HepG2 (cell line): ENCODE data around the gene GDPD4. TPM values are rescaled to one million over a fixed set of nuclear protein-coding genes. Genes with fewer than 3 reads are reported as not detected.
A peak's percentile ranks its signal among the peaks of the same experiment; 100 is the strongest.

Experiments
- ATF1 ChIP-seq: IDR thresholded peaks from 2 replicates; pipeline ENCODE4 v1.6.1; 2016; ENCODE audit warnings: mild to moderate bottlenecking, control low read depth
- CAMTA2 ChIP-seq: sonication (generic); formaldehyde crosslinking; IDR thresholded peaks from 2 replicates; pipeline ENCODE4 v1.4.0; 2020; ENCODE audit warnings: mild to moderate bottlenecking, missing genetic modification reagents, borderline replicate concordance
- ELF3 ChIP-seq: IDR thresholded peaks from 2 replicates; pipeline ENCODE4 v1.6.1; 2016; ENCODE audit warnings: missing genetic modification reagents, missing compliant biosample characterization
- ETV5 ChIP-seq: IDR thresholded peaks from 2 replicates; pipeline ENCODE4 v1.6.1; 2018; ENCODE audit warnings: missing biosample characterization, missing genetic modification reagents, inconsistent platforms, borderline replicate concordance
- FOSL2 ChIP-seq: sonication (generic); formaldehyde crosslinking; IDR thresholded peaks from 2 replicates; pipeline ENCODE4 v1.4.0; 2020; ENCODE audit warnings: missing genetic modification reagents
- FOXA3 ChIP-seq: IDR thresholded peaks from 2 replicates; pipeline ENCODE4 v1.6.1; 2016; ENCODE audit warnings: missing genetic modification reagents, missing compliant biosample characterization
- HMGA1 ChIP-seq: sonication (generic); formaldehyde crosslinking; conservative IDR thresholded peaks from 2 replicates; pipeline ENCODE4 v1.4.0; 2020; ENCODE audit warnings: missing genetic modification reagents
- IRF2 ChIP-seq: IDR thresholded peaks from 2 replicates; pipeline ENCODE4 v1.6.1; 2018; ENCODE audit warnings: missing genetic modification reagents, missing compliant biosample characterization
- MAFG ChIP-seq: sonication (generic); formaldehyde crosslinking; IDR thresholded peaks from 2 replicates; pipeline ENCODE4 v1.5.1; 2020; ENCODE audit warnings: mild to moderate bottlenecking, missing genetic modification reagents
- MAFK ChIP-seq, 2 experiments: IDR thresholded peaks in 1 of 2; conservative IDR thresholded peaks in 1 of 2; 2 replicates each; pipeline ENCODE4 v1.6.1; 2011; ENCODE audit warnings: improper control_type of control experiment in 2 of 2, low read length in 2 of 2
- NFE2 ChIP-seq: sonication (generic); formaldehyde crosslinking; IDR thresholded peaks from 2 replicates; pipeline ENCODE4 v1.4.0; 2020; ENCODE audit warnings: missing genetic modification reagents
- NR2F1 ChIP-seq, 2 experiments: fragments of 450-650 bp in 1 of 2; formaldehyde crosslinking in 1 of 2; IDR thresholded peaks; 2 replicates each; pipeline versions ENCODE4 v1.5.0 to v1.6.1; 2016 to 2020; ENCODE audit warnings: mild to moderate bottlenecking in 1 of 2, missing compliant biosample characterization in 1 of 2, missing genetic modification reagents in 1 of 2, moderate library complexity in 1 of 2
- RARA ChIP-seq: IDR thresholded peaks from 2 replicates; pipeline ENCODE4 v1.6.1; 2016; ENCODE audit warnings: missing genetic modification reagents, missing compliant biosample characterization
- REXO4 ChIP-seq: sonication (generic); formaldehyde crosslinking; IDR thresholded peaks from 2 replicates; pipeline ENCODE4 v1.8.0; 2022; ENCODE audit warnings: missing genetic modification reagents, mild to moderate bottlenecking, borderline replicate concordance
- RNF2 ChIP-seq: fragments of 450-650 bp; conservative IDR thresholded peaks from 2 replicates; pipeline ENCODE4 v1.6.1; 2016; ENCODE audit warnings: low read depth
- SAP130 ChIP-seq: IDR thresholded peaks from 2 replicates; pipeline ENCODE4 v1.6.1; 2016; ENCODE audit warnings: low read depth
- SOX5 ChIP-seq: IDR thresholded peaks from 2 replicates; pipeline ENCODE4 v1.6.1; 2016; ENCODE audit warnings: borderline replicate concordance
- TBX2 ChIP-seq: sonication (generic); formaldehyde crosslinking; IDR thresholded peaks from 2 replicates; pipeline ENCODE4 v1.5.0; 2020; ENCODE audit warnings: missing genetic modification reagents, mild to moderate bottlenecking, borderline replicate concordance
- ZNF143 ChIP-seq: sonication (generic); formaldehyde crosslinking; IDR thresholded peaks from 2 replicates; pipeline ENCODE4 v1.4.0; 2020; ENCODE audit warnings: missing genetic modification reagents
- ZNF337 ChIP-seq: sonication (generic); formaldehyde crosslinking; IDR thresholded peaks from 2 replicates; pipeline ENCODE4 v1.5.1; 2020; ENCODE audit warnings: missing genetic modification reagents, low read depth, mild to moderate bottlenecking, borderline replicate concordance
- ZNF614 ChIP-seq: IDR thresholded peaks from 2 replicates; pipeline ENCODE4 v1.6.1; 2018; ENCODE audit warnings: missing biosample characterization, missing genetic modification reagents, inconsistent platforms, borderline replicate concordance
- ZNF780A ChIP-seq: sonication (generic); formaldehyde crosslinking; IDR thresholded peaks from 2 replicates; pipeline ENCODE4 v1.8.0; 2022; ENCODE audit warnings: mild to moderate bottlenecking, missing genetic modification reagents, moderate library complexity
- polyA plus RNA-seq, 8 experiments: library from polyadenylated mRNA; depleted of rRNA in 3 of 8; stranded (reverse) in 7 of 8; unstranded in 1 of 8; fragments of >200 nt; fragmentation: Illumina TruSeq in 4 of 8; extraction: Trizol in 4 of 8; gene quantifications; 2 replicates each; pipeline versions ENCODE4 v1.2.1 to v1.2.3, GENCODE V29; 2011 to 2016; ENCODE audit warnings: low read depth in 4 of 8, missing spikeins in 1 of 8, mixed read lengths in 1 of 8; ENCODE audit not compliant: insufficient read depth in 1 of 8
- total RNA-seq, 5 experiments: library from RNA; depleted of rRNA; stranded (reverse); fragments of >200 nt; fragmentation: Illumina TruSeq; extraction: Trizol; gene quantifications; 2 replicates each; pipeline ENCODE4 v1.2.3, GENCODE V29; 2016; ENCODE audit warnings: low read depth in 1 of 5
- TF ChIP-seq, protein P1 (sequence below): sonication (generic); formaldehyde crosslinking; conservative IDR thresholded peaks from 2 replicates; pipeline ENCODE4 v1.8.0; 2022; ENCODE audit warnings: missing genetic modification reagents
- TF ChIP-seq, protein P2 (sequence below): sonication (generic); formaldehyde crosslinking; IDR thresholded peaks from 2 replicates; pipeline ENCODE4 v1.4.0; 2020; ENCODE audit warnings: low read depth, missing genetic modification reagents
- TF ChIP-seq, protein P3 (sequence below): fragments of 450-650 bp; IDR thresholded peaks from 2 replicates; pipeline ENCODE4 v1.6.1; 2017

Gene GDPD4
- total and polyA plus RNA-seq, 2 of the 13 experiments (the other 11 are each of a cell fraction or from before 2014, with no cell fraction given): not detected

DNA sequence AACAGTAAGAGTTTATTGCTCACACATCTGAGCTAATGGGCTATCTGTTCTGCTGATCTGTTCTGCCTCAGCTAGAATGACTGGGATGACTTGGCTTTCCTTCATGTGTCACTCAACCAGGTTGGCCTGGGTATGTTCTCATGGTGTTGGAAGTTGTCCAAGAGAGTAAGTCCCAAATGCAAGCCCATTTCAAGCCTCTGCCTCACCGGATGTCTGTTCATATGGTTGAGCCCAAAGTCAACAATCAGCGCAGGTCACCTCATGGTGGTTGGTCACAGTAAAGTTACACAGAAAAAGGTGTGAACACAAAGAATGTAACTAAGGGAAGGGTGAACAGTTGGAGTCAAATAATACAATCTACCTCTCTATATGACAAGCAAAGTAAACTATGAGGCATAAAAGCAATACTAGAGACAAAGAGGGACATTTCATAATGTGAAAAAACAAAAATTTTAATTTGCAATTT is 1.9 kb downstream of the GDPD4 start (continued):
- TF ChIP-seq TBX2 (CRISPR knock-in tag): peak; percentile 42; the same call in 1 of the 2 replicates
- no peak for TF ChIP-seq HMGA1 (CRISPR knock-in tag)
- TF ChIP-seq MAFG (CRISPR knock-in tag): no peak
- TF ChIP-seq RARA (CRISPR knock-in tag): peak; percentile 84
- TF ChIP-seq ELF3 (CRISPR knock-in tag): peak; percentile 50
- TF ChIP-seq ZNF614: no peak
- TF ChIP-seq, protein P1, sequence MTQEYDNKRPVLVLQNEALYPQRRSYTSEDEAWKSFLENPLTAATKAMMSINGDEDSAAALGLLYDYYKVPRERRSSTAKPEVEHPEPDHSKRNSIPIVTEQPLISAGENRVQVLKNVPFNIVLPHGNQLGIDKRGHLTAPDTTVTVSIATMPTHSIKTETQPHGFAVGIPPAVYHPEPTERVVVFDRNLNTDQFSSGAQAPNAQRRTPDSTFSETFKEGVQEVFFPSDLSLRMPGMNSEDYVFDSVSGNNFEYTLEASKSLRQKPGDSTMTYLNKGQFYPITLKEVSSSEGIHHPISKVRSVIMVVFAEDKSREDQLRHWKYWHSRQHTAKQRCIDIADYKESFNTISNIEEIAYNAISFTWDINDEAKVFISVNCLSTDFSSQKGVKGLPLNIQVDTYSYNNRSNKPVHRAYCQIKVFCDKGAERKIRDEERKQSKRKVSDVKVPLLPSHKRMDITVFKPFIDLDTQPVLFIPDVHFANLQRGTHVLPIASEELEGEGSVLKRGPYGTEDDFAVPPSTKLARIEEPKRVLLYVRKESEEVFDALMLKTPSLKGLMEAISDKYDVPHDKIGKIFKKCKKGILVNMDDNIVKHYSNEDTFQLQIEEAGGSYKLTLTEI (CRISPR knock-in tag): no peak
- no peak for TF ChIP-seq ZNF780A (CRISPR knock-in tag)
- TF ChIP-seq MAFK (conservative IDR thresholded peaks at IDR 0.05 in 1 of 2, IDR thresholded peaks at IDR 0.05 in 1 of 2; ENCODE audit: low read length in 2 of 2): peak; percentile 61 to 62
- TF ChIP-seq, protein P2, sequence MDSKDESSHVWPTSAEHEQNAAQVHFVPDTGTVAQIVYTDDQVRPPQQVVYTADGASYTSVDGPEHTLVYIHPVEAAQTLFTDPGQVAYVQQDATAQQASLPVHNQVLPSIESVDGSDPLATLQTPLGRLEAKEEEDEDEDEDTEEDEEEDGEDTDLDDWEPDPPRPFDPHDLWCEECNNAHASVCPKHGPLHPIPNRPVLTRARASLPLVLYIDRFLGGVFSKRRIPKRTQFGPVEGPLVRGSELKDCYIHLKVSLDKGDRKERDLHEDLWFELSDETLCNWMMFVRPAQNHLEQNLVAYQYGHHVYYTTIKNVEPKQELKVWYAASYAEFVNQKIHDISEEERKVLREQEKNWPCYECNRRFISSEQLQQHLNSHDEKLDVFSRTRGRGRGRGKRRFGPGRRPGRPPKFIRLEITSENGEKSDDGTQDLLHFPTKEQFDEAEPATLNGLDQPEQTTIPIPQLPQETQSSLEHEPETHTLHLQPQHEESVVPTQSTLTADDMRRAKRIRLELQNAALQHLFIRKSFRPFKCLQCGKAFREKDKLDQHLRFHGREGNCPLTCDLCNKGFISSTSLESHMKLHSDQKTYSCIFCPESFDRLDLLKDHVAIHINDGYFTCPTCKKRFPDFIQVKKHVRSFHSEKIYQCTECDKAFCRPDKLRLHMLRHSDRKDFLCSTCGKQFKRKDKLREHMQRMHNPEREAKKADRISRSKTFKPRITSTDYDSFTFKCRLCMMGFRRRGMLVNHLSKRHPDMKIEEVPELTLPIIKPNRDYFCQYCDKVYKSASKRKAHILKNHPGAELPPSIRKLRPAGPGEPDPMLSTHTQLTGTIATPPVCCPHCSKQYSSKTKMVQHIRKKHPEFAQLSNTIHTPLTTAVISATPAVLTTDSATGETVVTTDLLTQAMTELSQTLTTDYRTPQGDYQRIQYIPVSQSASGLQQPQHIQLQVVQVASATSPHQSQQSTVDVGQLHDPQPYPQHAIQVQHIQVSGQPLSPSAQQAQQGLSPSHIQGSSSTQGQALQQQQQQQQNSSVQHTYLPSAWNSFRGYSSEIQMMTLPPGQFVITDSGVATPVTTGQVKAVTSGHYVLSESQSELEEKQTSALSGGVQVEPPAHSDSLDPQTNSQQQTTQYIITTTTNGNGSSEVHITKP: peak; percentile 95
- no peak for TF ChIP-seq CAMTA2 (CRISPR knock-in tag)
- TF ChIP-seq IRF2 (CRISPR knock-in tag): peak; percentile 50; the same call in 1 of the 2 replicates
- TF ChIP-seq, protein P3, sequence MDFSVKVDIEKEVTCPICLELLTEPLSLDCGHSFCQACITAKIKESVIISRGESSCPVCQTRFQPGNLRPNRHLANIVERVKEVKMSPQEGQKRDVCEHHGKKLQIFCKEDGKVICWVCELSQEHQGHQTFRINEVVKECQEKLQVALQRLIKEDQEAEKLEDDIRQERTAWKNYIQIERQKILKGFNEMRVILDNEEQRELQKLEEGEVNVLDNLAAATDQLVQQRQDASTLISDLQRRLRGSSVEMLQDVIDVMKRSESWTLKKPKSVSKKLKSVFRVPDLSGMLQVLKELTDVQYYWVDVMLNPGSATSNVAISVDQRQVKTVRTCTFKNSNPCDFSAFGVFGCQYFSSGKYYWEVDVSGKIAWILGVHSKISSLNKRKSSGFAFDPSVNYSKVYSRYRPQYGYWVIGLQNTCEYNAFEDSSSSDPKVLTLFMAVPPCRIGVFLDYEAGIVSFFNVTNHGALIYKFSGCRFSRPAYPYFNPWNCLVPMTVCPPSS: no peak
- TF ChIP-seq ZNF143 (CRISPR knock-in tag): no peak
- TF ChIP-seq SOX5 (CRISPR knock-in tag): peak; percentile 58
- no peak for TF ChIP-seq ATF1 (CRISPR knock-in tag)
- TF ChIP-seq FOXA3: peak; percentile 74
- no peak for TF ChIP-seq ZNF337 (CRISPR knock-in tag)
- no peak for TF ChIP-seq REXO4 (CRISPR knock-in tag)
- peak; percentile 58; the same call in 1 of the 2 replicates for TF ChIP-seq FOSL2 (CRISPR knock-in tag)
- peak; percentile 75; the same call in 1 of the 2 replicates for TF ChIP-seq NFE2 (CRISPR knock-in tag)
- no peak for TF ChIP-seq RNF2
- TF ChIP-seq NR2F1 (CRISPR knock-in tag; IDR thresholded peaks at IDR 0.05): peak in 1 of 2 experiments; percentile 45; a peak in 2 of 4 replicates
- peak; percentile 93; the same call in 1 of the 2 replicates for TF ChIP-seq ETV5 (CRISPR knock-in tag)
- TF ChIP-seq SAP130: peak; percentile 57
